Sigmoid colon (tissue), 4 donors: Measurements from ENCODE around the gene GALNT12.

ENCODE experiments used
- CTCF ChIP-seq, 4 experiments: fragments of 450-650 bp in 3 of 4; fragments of 200-600 bp in 1 of 4; IDR thresholded peaks; one replicate each; pipeline ENCODE4 v1.5.1; 2016 to 2019; ENCODE audit warnings: antibody characterized with exemption in 4 of 4, mild to moderate bottlenecking in 3 of 4, moderate library complexity in 2 of 4
- EP300 ChIP-seq, 4 donors: sonication (generic); formaldehyde crosslinking; IDR thresholded peaks; one replicate each; pipeline ENCODE4 v1.6.1; 2017; ENCODE audit warnings: antibody characterized with exemption in 4 of 4
- POLR2A ChIP-seq, 2 donors: fragments of 450-650 bp; IDR thresholded peaks; one replicate each; pipeline ENCODE4 v1.6.1; 2016; ENCODE audit warnings: antibody characterized with exemption in 2 of 2, mild to moderate bottlenecking in 2 of 2, moderate library complexity in 2 of 2
- POLR2AphosphoS5 ChIP-seq, 4 donors: sonication (generic); formaldehyde crosslinking; IDR thresholded peaks; one replicate each; pipeline ENCODE4 v1.6.1; 2017; ENCODE audit warnings: antibody characterized with exemption in 4 of 4

GRCh38 chr9:98894171-98894570 lies 86.7 kb downstream of the GALNT12 start:
- TF ChIP-seq POLR2A (IDR thresholded peaks at IDR 0.05) (no peak), CTCF (IDR thresholded peaks at IDR 0.05) (no peak), POLR2AphosphoS5 (IDR thresholded peaks at IDR 0.05) (no peak), EP300 (IDR thresholded peaks at IDR 0.05) (no peak)
